ENCODE data around the gene SLC25A12. TPM values are rescaled to one million over a fixed set of nuclear protein-coding genes. Genes with fewer than 3 reads are reported as not detected.
"Not testable (repeated sequence)": the region's sequence is repeated elsewhere in the genome, so short reads cannot be mapped to it uniquely, and the experiment has no call there.

Gene SLC25A12
- total RNA-seq, 1 donor from 2014 or later: 10.8 TPM

GRCh38 chr2:171913517-171913916 lies 19.5 kb upstream of the SLC25A12 start:
- H3K4me3 ChIP-seq: no peak overlapping the region
- H3K4me1 ChIP-seq: no peaks in the 10 kb centered on the region
- no peak for TF ChIP-seq CTCF (IDR thresholded peaks at IDR 0.05)
- no peaks in the 10 kb centered on the region for H3K27me3 ChIP-seq (ENCODE audit: low read depth)
- no peaks in the 10 kb centered on the region for H3K9me3 ChIP-seq
- ATAC-seq: no peak
- no peaks in the 10 kb centered on the region for H3K36me3 ChIP-seq
- no peak overlapping the region for H3K27ac ChIP-seq
- intact Hi-C loops (cut with DNase I): no loop called here
- no peak for DNase-seq

GRCh38 chr2:171910494-171910893 lies 16.4 kb upstream of the SLC25A12 start:
- TF ChIP-seq CTCF (IDR thresholded peaks at IDR 0.05): no peak
- intact Hi-C loops (cut with DNase I): no loop called here
- no peak overlapping the region for H3K4me3 ChIP-seq
- no peaks in the 10 kb centered on the region for H3K9me3 ChIP-seq
- no peaks in the 10 kb centered on the region for H3K36me3 ChIP-seq
- no peak for DNase-seq
- ATAC-seq: no peak
- no peaks in the 10 kb centered on the region for H3K27me3 ChIP-seq (ENCODE audit: low read depth)
- H3K4me1 ChIP-seq: no peaks in the 10 kb centered on the region
- no peak overlapping the region for H3K27ac ChIP-seq

- DNase-seq (no peak), ATAC-seq (no peak)
- H3K9me3 ChIP-seq: no peaks in the 10 kb centered on the region
- no peaks in the 10 kb centered on the region for H3K4me1 ChIP-seq
- H3K4me3 ChIP-seq: no peak overlapping the region
- intact Hi-C loops (cut with DNase I): no loop called here
- no peaks in the 10 kb centered on the region for H3K27me3 ChIP-seq (ENCODE audit: low read depth)
- H3K27ac ChIP-seq: no peak overlapping the region
- H3K36me3 ChIP-seq: no peaks in the 10 kb centered on the region
- no peak for TF ChIP-seq CTCF (IDR thresholded peaks at IDR 0.05)
These were observed 15.2 kb upstream of the SLC25A12 start for GRCh38 chr2:171909266-171909665.

GRCh38 chr2:171908235-171908634 lies 14.2 kb upstream of the SLC25A12 start:
- Histone ChIP-seq H3K36me3 (no peaks in the 10 kb centered on the region), H3K9me3 (no peaks in the 10 kb centered on the region), H3K27ac (no peak overlapping the region), H3K4me1 (no peaks in the 10 kb centered on the region), H3K27me3 (ENCODE audit: low read depth) (no peaks in the 10 kb centered on the region), H3K4me3 (no peak overlapping the region)
- no peak for DNase-seq
- intact Hi-C loops (cut with DNase I): no loop called here
- no peak for TF ChIP-seq CTCF (IDR thresholded peaks at IDR 0.05)
- no peak for ATAC-seq

GRCh38 chr2:171902840-171903420 lies 8.9 kb upstream of the SLC25A12 start:
- no peaks in the 10 kb centered on the region for H3K27me3 ChIP-seq (ENCODE audit: low read depth)
- TF ChIP-seq CTCF (IDR thresholded peaks at IDR 0.05): no peak
- H3K9me3 ChIP-seq: no peaks in the 10 kb centered on the region
- no peaks in the 10 kb centered on the region for H3K36me3 ChIP-seq
- no peak for ATAC-seq
- intact Hi-C loops (cut with DNase I): no loop called here
- no peak overlapping the region for H3K27ac ChIP-seq
- no peak for DNase-seq
- no peaks in the 10 kb centered on the region for H3K4me1 ChIP-seq
- H3K4me3 ChIP-seq: no peak overlapping the region

- intact Hi-C loops (cut with DNase I); H3K36me3 ChIP-seq; H3K4me1 ChIP-seq; DNase-seq; H3K9me3 ChIP-seq; H3K27me3 ChIP-seq (ENCODE audit: low read depth); H3K4me3 ChIP-seq; ATAC-seq; H3K27ac ChIP-seq: not testable (repeated sequence)
These were observed 5.7 kb upstream of the SLC25A12 start for GRCh38 chr2:171899623-171900282.
